Suprapubic skin (tissue), 4 donors: ENCODE results near the gene RGS11. TPM values are rescaled to one million over a fixed set of nuclear protein-coding genes. Genes with fewer than 3 reads are reported as not detected.

Experiments used
- DNase-seq, 2 donors: peaks; one replicate each; pipeline ENCODE4 v3.0.0-alpha.2; 2019; ENCODE audit warnings: low spot score in 2 of 2
- H3K27ac ChIP-seq: fragments of 200-600 bp; sonication (generic); one replicate; pipeline ENCODE4 v1.5.1; 2019
- H3K27me3 ChIP-seq: fragments of 200-600 bp; sonication (generic); one replicate; pipeline ENCODE4 v1.5.1; 2019
- H3K36me3 ChIP-seq: fragments of 200-600 bp; sonication (generic); one replicate; pipeline ENCODE4 v1.5.1; 2019
- H3K4me1 ChIP-seq: fragments of 200-600 bp; sonication (generic); one replicate; pipeline ENCODE4 v1.5.1; 2019
- H3K4me3 ChIP-seq: fragments of 200-600 bp; sonication (generic); one replicate; pipeline ENCODE4 v1.5.1; 2019; ENCODE audit warnings: mild to moderate bottlenecking
- H3K9me3 ChIP-seq: fragments of 200-600 bp; sonication (generic); one replicate; pipeline ENCODE4 v1.5.1; 2019
- CTCF ChIP-seq, 2 donors: fragments of 200-600 bp in 1 of 2; fragments of 450-650 bp in 1 of 2; sonication (generic) in 1 of 2; IDR thresholded peaks; one replicate each; pipeline ENCODE4 v1.5.1; 2016 to 2019; ENCODE audit warnings: antibody characterized with exemption in 2 of 2, mild to moderate bottlenecking in 1 of 2, moderate library complexity in 1 of 2
- EP300 ChIP-seq: sonication (generic); formaldehyde crosslinking; IDR thresholded peaks from one replicate; pipeline ENCODE4 v1.6.1; 2017; ENCODE audit warnings: antibody characterized with exemption
- POLR2A ChIP-seq, 2 donors: fragments of 450-650 bp; IDR thresholded peaks; one replicate each; pipeline ENCODE4 v1.6.1; 2017; ENCODE audit warnings: antibody characterized with exemption in 2 of 2, mild to moderate bottlenecking in 2 of 2, moderate library complexity in 2 of 2
- POLR2AphosphoS5 ChIP-seq, 3 donors: sonication (generic); formaldehyde crosslinking; IDR thresholded peaks; one replicate each; pipeline ENCODE4 v1.6.1; 2017; ENCODE audit warnings: antibody characterized with exemption in 3 of 3
- WGBS: methylation state at CpG from one replicate; pipeline ENCODE4 v1.1.5; 2018; 5-methylcytosine and 5-hydroxymethylcytosine counted together
- total RNA-seq, 4 donors: library from RNA; depleted of rRNA; stranded (reverse); fragments of >200 nt; gene quantifications; one replicate each; pipeline ENCODE4 v1.1.0, GENCODE V29; 2016

The RGS11 gene
- total RNA-seq, 4 donors from 2014 or later = 0.30 to 1.5 (median 0.59) TPM

DNA sequence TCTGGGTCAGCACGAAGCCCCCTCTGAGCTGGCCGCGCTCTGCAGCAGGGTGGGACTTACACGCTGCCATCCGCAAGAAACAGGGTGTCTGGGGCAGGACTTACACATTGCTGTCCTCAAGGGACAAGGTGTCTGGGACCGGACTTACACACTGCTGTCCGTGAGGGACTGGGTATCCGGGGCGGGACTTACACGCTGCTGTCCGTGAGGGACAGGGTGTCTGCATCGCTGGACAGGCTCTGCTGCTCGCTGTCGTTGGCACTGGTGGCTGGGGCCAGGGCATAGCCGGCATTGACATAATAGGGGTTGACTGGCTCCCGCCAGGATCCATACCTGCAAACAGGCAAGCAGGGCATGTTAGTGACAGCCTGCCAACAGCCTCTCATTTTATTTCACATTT is 38.6 kb upstream of the RGS11 start:
- TF ChIP-seq POLR2AphosphoS5 (IDR thresholded peaks at IDR 0.05) (no peak), POLR2A (IDR thresholded peaks at IDR 0.05) (no peak), EP300 (no peak), CTCF (IDR thresholded peaks at IDR 0.05) (no peak)
- Histone ChIP-seq H3K9me3 (no peaks in the 10 kb centered on the region), H3K36me3 (peaks cover 56% of the 10 kb centered on the region), H3K4me3 (no peak overlapping the region), H3K27ac (no peak overlapping the region), H3K27me3 (no peaks in the 10 kb centered on the region), H3K4me1 (no peaks in the 10 kb centered on the region)
- DNase-seq = no peak
- WGBS = 83% methylated on average over 10 of the region's 16 CpGs

- no peaks in the 10 kb centered on the region for H3K9me3 ChIP-seq
- WGBS = 93% methylated on average over 14 of the region's 15 CpGs
- no peak for DNase-seq
- H3K4me3 ChIP-seq = no peak overlapping the region
- H3K4me1 ChIP-seq = peaks cover 4% of the 10 kb centered on the region
- no peak for TF ChIP-seq CTCF (IDR thresholded peaks at IDR 0.05)
- TF ChIP-seq POLR2A (IDR thresholded peaks at IDR 0.05) = no peak
- TF ChIP-seq POLR2AphosphoS5 (IDR thresholded peaks at IDR 0.05) = no peak
- no peak for TF ChIP-seq EP300
- H3K27ac ChIP-seq = no peak overlapping the region
- peaks cover 58% of the 10 kb centered on the region for H3K36me3 ChIP-seq
- no peaks in the 10 kb centered on the region for H3K27me3 ChIP-seq
Observed at GRCh38 chr16:311725-312124, 36.0 kb upstream of the RGS11 start.

DNA sequence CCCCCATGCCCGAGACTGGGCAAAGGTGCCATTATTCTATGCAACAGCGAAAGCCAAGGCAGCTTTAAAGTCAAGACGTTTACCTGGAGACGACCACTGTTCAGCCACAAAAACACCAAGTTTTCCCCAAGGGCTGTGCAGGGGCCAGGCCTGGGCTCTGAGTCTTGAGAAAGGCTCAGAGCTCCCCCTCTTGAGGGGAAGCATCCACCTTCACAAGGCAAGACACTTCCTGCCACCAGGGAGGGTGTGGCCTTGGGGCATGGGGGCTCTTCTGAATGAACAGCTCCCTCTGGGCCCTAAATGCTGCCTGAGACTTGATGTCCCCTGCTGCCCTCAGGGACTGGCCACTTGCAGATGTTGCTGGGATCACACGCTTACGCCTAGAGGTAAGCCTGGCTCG is 33.7 kb upstream of the RGS11 start:
- no peak for DNase-seq
- Histone ChIP-seq H3K9me3 (no peaks in the 10 kb centered on the region), H3K4me3 (no peak overlapping the region), H3K36me3 (peaks cover 56% of the 10 kb centered on the region), H3K27ac (no peak overlapping the region), H3K27me3 (no peaks in the 10 kb centered on the region), H3K4me1 (peaks cover 10% of the 10 kb centered on the region)
- TF ChIP-seq POLR2A (IDR thresholded peaks at IDR 0.05) = no peak
- no peak for TF ChIP-seq EP300
- TF ChIP-seq CTCF (IDR thresholded peaks at IDR 0.05) = no peak
- no peak for TF ChIP-seq POLR2AphosphoS5 (IDR thresholded peaks at IDR 0.05)
- 80% methylated on average over 7 of the region's 7 CpGs for WGBS

- Histone ChIP-seq H3K9me3 (no peaks in the 10 kb centered on the region), H3K36me3 (peaks cover 54% of the 10 kb centered on the region), H3K27ac (no peak overlapping the region), H3K27me3 (no peaks in the 10 kb centered on the region), H3K4me1 (peaks cover 10% of the 10 kb centered on the region), H3K4me3 (no peak overlapping the region)
- WGBS = 82% methylated on average over 15 of the region's 21 CpGs
- TF ChIP-seq EP300 = no peak
- TF ChIP-seq POLR2AphosphoS5 (IDR thresholded peaks at IDR 0.05) = no peak
- TF ChIP-seq CTCF (IDR thresholded peaks at IDR 0.05) = no peak
- no peak for TF ChIP-seq POLR2A (IDR thresholded peaks at IDR 0.05)
- DNase-seq = no peak
Observed at GRCh38 chr16:307691-308312, 32.1 kb upstream of the RGS11 start.

- H3K27ac ChIP-seq = no peak overlapping the region
- DNase-seq = no peak
- 79% methylated on average over 13 of the region's 17 CpGs for WGBS
- TF ChIP-seq POLR2A (IDR thresholded peaks at IDR 0.05) (no peak), POLR2AphosphoS5 (IDR thresholded peaks at IDR 0.05) (no peak), CTCF (IDR thresholded peaks at IDR 0.05) (no peak), EP300 (no peak)
- no peaks in the 10 kb centered on the region for H3K9me3 ChIP-seq
- H3K4me3 ChIP-seq = no peak overlapping the region
- no peaks in the 10 kb centered on the region for H3K27me3 ChIP-seq
- H3K36me3 ChIP-seq = peaks cover 54% of the 10 kb centered on the region
- H3K4me1 ChIP-seq = peaks cover 10% of the 10 kb centered on the region
Observed at GRCh38 chr16:306911-307370, 31.2 kb upstream of the RGS11 start.
